Body of pancreas (tissue), 4 donors: ENCODE results near the gene TMC3. TPM values are rescaled to one million over a fixed set of nuclear protein-coding genes. Genes with fewer than 3 reads are reported as not detected.
"Not testable (repeated sequence)": the region's sequence is repeated elsewhere in the genome, so short reads cannot be mapped to it uniquely, and the experiment has no call there.

Experiments used
- ATAC-seq: fragments of 150-250 bp; one replicate; pipeline ENCODE4 v1.9.1; 2016
- DNase-seq, 4 donors: peaks; one replicate each; pipeline ENCODE4 v3.0.0-alpha.2; 2019
- H3K27ac ChIP-seq, 4 donors: fragments of 200-600 bp; sonication (generic); 1 replicate in 3 of 4; 2 replicates in 1 of 4; pipeline versions ENCODE4 v1.5.1 to v1.6.1; 2016 to 2019; ENCODE audit warnings: mild to moderate bottlenecking in 1 of 4, mixed read lengths in 1 of 4, moderate library complexity in 1 of 4
- H3K27me3 ChIP-seq, 2 donors: fragments of 200-600 bp; sonication (generic); one replicate each; pipeline ENCODE4 v1.6.0; 2016; ENCODE audit warnings: mild to moderate bottlenecking in 1 of 2
- H3K36me3 ChIP-seq, 2 donors: fragments of 200-600 bp; sonication (generic); replicated peaks in 1 of 2; 2 replicates each; pipeline ENCODE4 v1.5.1; 2016; ENCODE audit warnings: low read depth in 2 of 2; ENCODE audit not compliant: insufficient read depth in 1 of 2
- H3K4me1 ChIP-seq: fragments of 200-600 bp; sonication (generic); one replicate; pipeline ENCODE4 v1.6.0; 2016
- H3K4me3 ChIP-seq, 2 donors: fragments of 200-600 bp; sonication (generic); 1 replicate in 1 of 2; 2 replicates in 1 of 2; pipeline ENCODE4 v1.5.1; 2016 to 2019
- H3K9me3 ChIP-seq, 3 donors: fragments of 200-600 bp; sonication (generic); 1 replicate in 2 of 3; 2 replicates in 1 of 3; pipeline ENCODE4 v1.5.1; 2016
- POLR2A ChIP-seq, 3 donors: fragments of 450-650 bp; IDR thresholded peaks; one replicate each; pipeline ENCODE4 v1.6.1; 2016; ENCODE audit warnings: antibody characterized with exemption in 3 of 3, mild to moderate bottlenecking in 2 of 3
- WGBS, 2 donors: methylation state at CpG; one replicate each; pipeline ENCODE4 v1.1.5; 2017; 5-methylcytosine and 5-hydroxymethylcytosine counted together
- intact Hi-C: fragments of 100-400 bp; cut with DNase I; formaldehyde crosslinking; loops from one replicate; pipeline ENCODE4 v1.15.1; 2023
- total RNA-seq, 2 donors: library from RNA; depleted of rRNA; stranded (reverse); fragments of >200 nt; gene quantifications; one replicate each; pipeline ENCODE4 v1.1.0, GENCODE V29; 2016
- TF ChIP-seq, protein P1 (sequence below), 7 experiments: fragments of 450-650 bp in 4 of 7; fragments of 200-600 bp in 3 of 7; sonication (generic) in 3 of 7; IDR thresholded peaks; one replicate each; pipeline ENCODE4 v1.5.1; 2016 to 2019; ENCODE audit warnings: antibody characterized with exemption in 7 of 7

TMC3 gene
- under 1 TPM in 1 of 2 donors, not detected in 1; 0.33 TPM for total RNA-seq

DNA sequence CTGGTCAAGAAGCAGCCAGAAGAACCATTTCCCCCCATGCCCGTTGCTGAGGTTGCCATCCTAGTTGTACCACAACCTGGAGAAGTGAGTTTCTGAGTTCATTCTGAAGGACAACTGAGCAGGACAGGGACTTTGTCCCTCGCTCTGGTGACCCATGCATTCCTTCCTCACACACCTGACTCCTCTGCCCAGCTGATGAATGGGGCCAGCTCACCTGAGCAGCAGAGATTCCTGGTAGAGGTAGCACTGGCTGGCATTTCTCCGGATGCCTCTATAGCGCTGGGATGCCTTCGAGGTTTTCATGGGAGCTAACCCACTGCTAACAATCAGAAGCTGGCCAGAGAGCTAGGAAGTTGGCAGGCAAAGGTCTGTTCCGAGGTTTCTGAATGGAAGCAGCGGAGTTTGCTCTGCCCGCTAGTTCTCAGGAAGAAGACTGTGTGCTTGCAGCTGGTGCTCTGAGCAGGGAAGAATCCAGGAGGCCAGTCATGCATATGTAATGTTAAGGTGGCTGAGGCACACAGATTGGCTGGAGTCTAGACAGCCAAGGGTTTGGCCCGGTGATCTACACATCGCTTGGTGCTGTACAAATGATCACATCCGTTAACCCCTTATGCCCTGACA lies at the start of gene TMC3:
TMC3 (minus strand) TSS at position 439 of the 621 bp plus-strand sequence; CDS start at position 303, 136 bp downstream.
- TF ChIP-seq, protein P1, sequence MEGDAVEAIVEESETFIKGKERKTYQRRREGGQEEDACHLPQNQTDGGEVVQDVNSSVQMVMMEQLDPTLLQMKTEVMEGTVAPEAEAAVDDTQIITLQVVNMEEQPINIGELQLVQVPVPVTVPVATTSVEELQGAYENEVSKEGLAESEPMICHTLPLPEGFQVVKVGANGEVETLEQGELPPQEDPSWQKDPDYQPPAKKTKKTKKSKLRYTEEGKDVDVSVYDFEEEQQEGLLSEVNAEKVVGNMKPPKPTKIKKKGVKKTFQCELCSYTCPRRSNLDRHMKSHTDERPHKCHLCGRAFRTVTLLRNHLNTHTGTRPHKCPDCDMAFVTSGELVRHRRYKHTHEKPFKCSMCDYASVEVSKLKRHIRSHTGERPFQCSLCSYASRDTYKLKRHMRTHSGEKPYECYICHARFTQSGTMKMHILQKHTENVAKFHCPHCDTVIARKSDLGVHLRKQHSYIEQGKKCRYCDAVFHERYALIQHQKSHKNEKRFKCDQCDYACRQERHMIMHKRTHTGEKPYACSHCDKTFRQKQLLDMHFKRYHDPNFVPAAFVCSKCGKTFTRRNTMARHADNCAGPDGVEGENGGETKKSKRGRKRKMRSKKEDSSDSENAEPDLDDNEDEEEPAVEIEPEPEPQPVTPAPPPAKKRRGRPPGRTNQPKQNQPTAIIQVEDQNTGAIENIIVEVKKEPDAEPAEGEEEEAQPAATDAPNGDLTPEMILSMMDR (IDR thresholded peaks at IDR 0.05), result no peak
- TF ChIP-seq POLR2A (IDR thresholded peaks at IDR 0.05), result no peak
- DNase-seq (peak in 1 of 4 donors; percentile 23), ATAC-seq (no peak)
- H3K4me1 ChIP-seq, result peaks cover 12% of the 10 kb centered on the region
- H3K36me3 ChIP-seq, result no peaks in the 10 kb centered on the region
- H3K9me3 ChIP-seq, result no peaks in the 10 kb centered on the region
- no peak within 1 kb of the TSS for H3K4me3 ChIP-seq
- no peak within 1 kb of the TSS for H3K27ac ChIP-seq
- H3K27me3 ChIP-seq, result no peaks in the 10 kb centered on the region
- WGBS, 2 donors, result 59 to 61% methylated on average over 8 to 11 of the region's 11 CpGs
- intact Hi-C loops, result no loop called here

DNA sequence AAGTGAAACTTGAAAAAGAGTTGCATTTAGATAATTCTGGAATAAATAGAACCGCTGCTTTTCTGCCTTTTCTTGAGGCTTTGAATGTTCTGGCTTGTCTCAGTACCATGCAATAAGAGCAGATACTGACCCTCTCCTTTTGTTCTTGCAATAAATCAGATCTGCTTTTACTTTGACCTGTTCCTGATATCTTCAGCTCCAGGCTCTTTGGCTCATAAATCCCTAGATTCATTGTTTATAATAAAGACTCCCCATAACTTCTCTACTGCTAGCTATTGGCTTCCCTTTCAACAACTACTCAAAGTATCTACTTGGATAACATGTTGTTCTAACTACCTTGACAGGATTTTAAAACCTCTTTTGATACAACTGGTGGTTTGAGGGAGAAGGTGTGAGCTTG lies 47.4 kb upstream of the TMC3 start:
- WGBS, 2 donors, result 94 to 95% methylated on average over 1 of the region's 1 CpG
- Histone ChIP-seq H3K4me3 (no peak overlapping the region), H3K9me3 (no peaks in the 10 kb centered on the region), H3K36me3 (no peaks in the 10 kb centered on the region), H3K27ac (no peak overlapping the region), H3K4me1 (no peaks in the 10 kb centered on the region), H3K27me3 (no peaks in the 10 kb centered on the region)
- DNase-seq (no peak), ATAC-seq (no peak)
- no peak for TF ChIP-seq POLR2A (IDR thresholded peaks at IDR 0.05)
- TF ChIP-seq, protein P1 (IDR thresholded peaks at IDR 0.05), result no peak
- intact Hi-C loops, result no loop called here

DNA sequence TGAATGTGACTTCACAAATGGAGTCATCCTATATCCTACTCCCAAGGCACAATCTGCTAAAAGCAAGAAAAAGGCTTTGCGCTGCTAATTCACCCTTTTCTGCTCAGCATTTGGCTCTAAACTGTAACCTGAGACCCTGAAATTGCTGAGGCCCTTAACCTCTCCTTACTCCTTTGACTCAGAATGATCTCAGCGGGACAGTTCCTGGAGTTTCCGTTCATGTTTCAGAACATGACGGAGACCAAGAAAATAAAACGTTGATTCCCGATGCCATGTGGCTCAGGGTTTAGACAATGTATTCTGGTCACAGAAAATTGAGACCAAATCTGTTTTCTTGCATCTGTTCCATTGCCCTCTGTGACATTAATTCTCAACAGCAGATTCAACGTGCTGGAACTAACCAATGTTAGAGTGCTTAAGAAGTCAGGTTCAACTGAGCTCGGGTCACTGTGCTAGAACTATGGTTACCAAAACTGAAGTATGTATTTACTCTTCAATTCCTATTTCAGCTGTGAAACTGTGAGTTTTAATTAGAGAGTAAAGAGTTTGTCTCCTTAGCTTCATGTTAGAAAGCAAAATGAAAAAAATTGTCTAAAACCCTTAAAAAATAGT lies 45.4 kb upstream of the TMC3 start:
- no peaks in the 10 kb centered on the region for H3K36me3 ChIP-seq
- no peak for ATAC-seq
- WGBS, 2 donors, result 61 to 64% methylated on average over 8 of the region's 8 CpGs
- no peaks in the 10 kb centered on the region for H3K27me3 ChIP-seq
- no peak for DNase-seq
- H3K27ac ChIP-seq, result no peak overlapping the region
- intact Hi-C loops, result no loop called here
- TF ChIP-seq POLR2A (IDR thresholded peaks at IDR 0.05), result no peak
- TF ChIP-seq, protein P1 (IDR thresholded peaks at IDR 0.05), result no peak
- H3K9me3 ChIP-seq, result no peaks in the 10 kb centered on the region
- no peaks in the 10 kb centered on the region for H3K4me1 ChIP-seq
- H3K4me3 ChIP-seq, result no peak overlapping the region

DNA sequence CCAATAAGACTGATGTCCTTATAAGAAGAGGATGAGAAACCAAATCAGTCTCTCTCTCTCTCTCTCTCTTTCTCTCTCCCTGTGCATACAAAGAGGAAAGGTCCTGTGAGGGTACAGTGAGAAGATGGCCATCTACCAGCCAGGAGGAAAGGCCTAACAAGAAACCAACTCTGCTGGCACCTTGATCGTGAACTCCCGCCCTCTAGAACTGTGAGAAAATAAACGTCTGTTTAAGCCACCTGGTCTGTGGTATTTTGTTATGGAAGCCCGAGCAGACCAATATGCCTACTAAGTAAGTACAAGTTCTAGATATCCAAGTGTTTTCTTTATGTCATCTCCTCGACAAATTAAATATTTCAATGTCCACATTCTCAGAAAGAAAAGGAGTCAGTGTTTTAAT lies 44.9 kb upstream of the TMC3 start:
- no peaks in the 10 kb centered on the region for H3K9me3 ChIP-seq
- TF ChIP-seq, protein P1 (IDR thresholded peaks at IDR 0.05), result no peak
- no peak for TF ChIP-seq POLR2A (IDR thresholded peaks at IDR 0.05)
- ATAC-seq (no peak), DNase-seq (peak in 2 of 4 donors; percentile 9 to 16)
- no peaks in the 10 kb centered on the region for H3K36me3 ChIP-seq
- H3K4me3 ChIP-seq, result no peak overlapping the region
- 32 to 39% methylated on average over 5 of the region's 5 CpGs for WGBS, 2 donors
- intact Hi-C loops, result no loop called here
- no peak overlapping the region for H3K27ac ChIP-seq
- no peaks in the 10 kb centered on the region for H3K4me1 ChIP-seq
- no peaks in the 10 kb centered on the region for H3K27me3 ChIP-seq

DNA sequence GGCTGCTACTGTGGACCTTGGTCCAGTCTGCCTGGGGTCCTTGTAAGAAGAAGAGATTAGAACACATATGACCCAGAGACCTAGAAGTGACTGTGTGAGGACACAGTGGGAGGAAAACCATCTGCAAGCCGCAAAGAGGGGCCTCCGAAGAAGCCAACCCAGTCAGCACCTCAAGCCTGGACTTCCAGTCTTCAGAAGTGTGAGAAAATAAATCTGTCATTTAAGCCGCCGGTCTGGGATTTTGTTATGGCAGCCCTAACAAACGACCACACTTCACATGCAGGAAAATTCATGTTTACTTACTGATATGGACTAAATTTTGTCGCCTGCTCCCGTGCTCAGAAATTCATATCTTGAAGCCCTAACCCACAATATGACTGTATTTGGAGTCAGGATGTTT lies 44.4 kb upstream of the TMC3 start:
- Histone ChIP-seq H3K36me3 (no peaks in the 10 kb centered on the region), H3K27ac (no peak overlapping the region), H3K9me3 (no peaks in the 10 kb centered on the region), H3K27me3 (no peaks in the 10 kb centered on the region), H3K4me3 (no peak overlapping the region), H3K4me1 (no peaks in the 10 kb centered on the region)
- intact Hi-C loops, result no loop called here
- no peak for DNase-seq
- TF ChIP-seq POLR2A (IDR thresholded peaks at IDR 0.05), result no peak
- TF ChIP-seq, protein P1 (IDR thresholded peaks at IDR 0.05), result no peak
- WGBS, 2 donors, result 48 to 51% methylated on average over 7 of the region's 7 CpGs
- no peak for ATAC-seq

DNA sequence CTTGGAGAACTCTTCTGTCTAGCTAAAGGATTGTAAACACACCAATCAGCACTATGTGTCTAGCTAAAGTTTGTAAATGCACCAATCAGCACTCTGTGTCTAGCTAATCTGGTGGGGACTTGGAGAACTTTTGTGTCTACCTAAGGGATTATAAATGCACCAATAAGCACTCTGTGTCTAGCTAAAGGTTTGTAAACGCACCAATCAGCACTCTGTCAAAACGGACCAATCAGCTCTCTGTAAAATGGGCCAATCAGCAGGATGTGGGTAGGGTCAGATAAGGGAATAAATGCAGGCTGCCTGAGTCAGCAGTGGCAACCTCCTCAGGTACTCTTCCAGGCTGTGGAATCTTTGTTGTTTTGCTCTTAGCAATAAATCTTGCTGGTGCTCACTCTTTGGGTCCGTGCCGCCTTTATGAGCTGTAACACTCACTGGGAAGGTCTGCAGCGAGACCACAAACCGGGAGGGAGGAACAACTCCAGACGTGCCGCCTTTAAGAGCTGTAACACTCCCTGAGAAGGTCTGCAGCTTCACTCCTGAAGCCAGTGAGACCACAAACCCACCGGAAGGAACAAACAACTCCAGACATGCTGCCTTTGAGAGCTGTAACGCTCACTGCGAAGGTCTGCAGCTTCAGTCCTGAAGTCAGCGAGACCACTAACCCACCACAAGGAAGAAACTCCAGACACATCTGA lies 40.4 kb upstream of the TMC3 start:
- H3K27me3 ChIP-seq, DNase-seq, H3K36me3 ChIP-seq, H3K4me1 ChIP-seq, H3K9me3 ChIP-seq, intact Hi-C loops, H3K27ac ChIP-seq, ATAC-seq, H3K4me3 ChIP-seq: not testable (repeated sequence)
- WGBS, 2 donors, result 76 to 90% methylated on average over 7 to 12 of the region's 12 CpGs
